SK-N-SH (cell line): ENCODE results near the gene DIO3. TPM values are rescaled to one million over a fixed set of nuclear protein-coding genes. Genes with fewer than 3 reads are reported as not detected.

Experiments
- CTCF ChIA-PET: fragments of 300-600, 350-600 bp; formaldehyde crosslinking; extraction: SDS; loops from one replicate; lab custom pipeline; 2021; lab: Yijun Ruan, JAX
- POLR2A ChIA-PET: fragments of 350-600 bp; sonication (Branson Sonifier 250); formaldehyde crosslinking; extraction: SDS; loops from one replicate; lab custom pipeline; 2020; ENCODE audit warnings: antibody characterized with exemption, inconsistent platforms; lab: Yijun Ruan, JAX
- DNase-seq: peaks from one replicate; pipeline ENCODE4 v3.0.0; 2012
- H2AFZ ChIP-seq: fragments of 200-600 bp; sonication (generic); 2 replicates; pipeline ENCODE4 v1.8.1; 2016; ENCODE audit warnings: antibody characterized with exemption, mild to moderate bottlenecking, low read depth
- H3F3A ChIP-seq: fragments of 200-600 bp; sonication (generic); replicated peaks from 2 replicates; pipeline ENCODE3; 2016; ENCODE audit warnings: antibody characterized with exemption, mild to moderate bottlenecking; ENCODE audit not compliant: insufficient read depth
- H3K27ac ChIP-seq, 2 experiments: fragments of 200-500 bp in 1 of 2; fragments of 200-600 bp in 1 of 2; sonication (Bioruptor generic) in 1 of 2; sonication (generic), shearing (Covaris generic) in 1 of 2; 2 replicates each; pipeline versions ENCODE4 v1.5.1 to v1.6.1; 2014 to 2016; ENCODE audit warnings: low read depth in 2 of 2, inconsistent platforms in 1 of 2, low read length in 1 of 2, mild to moderate bottlenecking in 1 of 2, mixed read lengths in 1 of 2
- H3K27me3 ChIP-seq: fragments of 200-600 bp; sonication (generic), shearing (Covaris generic); 2 replicates; pipeline ENCODE4 v1.6.1; 2016; ENCODE audit warnings: mixed run types; ENCODE audit not compliant: insufficient read depth
- H3K36me3 ChIP-seq, 2 experiments: fragments of 200-500 bp in 1 of 2; fragments of 200-600 bp in 1 of 2; sonication (Bioruptor generic) in 1 of 2; sonication (generic) in 1 of 2; replicated peaks in 1 of 2; 2 replicates each; pipeline versions ENCODE3 to v1.5.1; 2014 to 2016; ENCODE audit warnings: low read length in 1 of 2, mild to moderate bottlenecking in 1 of 2; ENCODE audit not compliant: insufficient read depth in 2 of 2, control insufficient read depth in 1 of 2
- H3K4me1 ChIP-seq, 2 experiments: fragments of 200-500 bp in 1 of 2; fragments of 200-600 bp in 1 of 2; sonication (Bioruptor generic) in 1 of 2; sonication (generic), shearing (Covaris generic) in 1 of 2; 2 replicates each; pipeline versions ENCODE4 v1.5.1 to v1.6.1; 2014 to 2016; ENCODE audit warnings: low read depth in 1 of 2, low read length in 1 of 2, mixed run types in 1 of 2; ENCODE audit not compliant: insufficient read depth in 2 of 2, control insufficient read depth in 1 of 2
- H3K4me2 ChIP-seq: fragments of 200-600 bp; sonication (generic), shearing (Covaris generic); 2 replicates; pipeline ENCODE4 v1.6.1; 2017; ENCODE audit warnings: mixed run types
- H3K4me3 ChIP-seq, 2 experiments: fragments of 200-500 bp in 1 of 2; fragments of 200-600 bp in 1 of 2; sonication (Bioruptor generic) in 1 of 2; sonication (generic), shearing (Covaris generic) in 1 of 2; 2 replicates each; pipeline versions ENCODE4 v1.5.1 to v1.8.1; 2014 to 2016; ENCODE audit warnings: low read depth in 2 of 2, inconsistent platforms in 1 of 2, low read length in 1 of 2, mild to moderate bottlenecking in 1 of 2, mixed read lengths in 1 of 2, moderate library complexity in 1 of 2
- H3K79me2 ChIP-seq: fragments of 200-600 bp; sonication (generic); 2 replicates; pipeline ENCODE4 v1.8.1; 2017; ENCODE audit warnings: mild to moderate bottlenecking; ENCODE audit not compliant: insufficient read depth
- H3K9ac ChIP-seq: fragments of 200-600 bp; sonication (generic); 2 replicates; pipeline ENCODE4 v1.6.1; 2017; ENCODE audit warnings: mixed run types
- H3K9me2 ChIP-seq: fragments of 200-600 bp; sonication (generic); 2 replicates; pipeline ENCODE4 v1.6.1; 2017; ENCODE audit warnings: mixed run types
- H3K9me3 ChIP-seq: fragments of 200-600 bp; sonication (generic); 2 replicates; pipeline ENCODE4 v1.6.1; 2017; ENCODE audit warnings: mixed run types, mild to moderate bottlenecking, moderate library complexity
- H4K20me1 ChIP-seq: fragments of 200-600 bp; sonication (generic); 2 replicates; pipeline ENCODE4 v1.6.1; 2017; ENCODE audit warnings: mild to moderate bottlenecking, mixed run types; ENCODE audit not compliant: insufficient read depth
- CTCF ChIP-seq: fragments of 200-600 bp; sonication (generic); IDR thresholded peaks from 2 replicates; pipeline ENCODE4 v1.6.1; 2017; ENCODE audit warnings: antibody characterized with exemption, mild to moderate bottlenecking, moderate library complexity
- EP300 ChIP-seq, 2 experiments: IDR thresholded peaks; 2 replicates each; pipeline versions ENCODE4 v1.4.0 to v1.6.1; 2012; ENCODE audit warnings: borderline replicate concordance in 1 of 2, low read depth in 1 of 2, low read length in 1 of 2
- EZH2phosphoT487 ChIP-seq: fragments of 200-600 bp; sonication (generic); IDR thresholded peaks from 2 replicates; pipeline ENCODE4 v1.6.1; 2017; ENCODE audit warnings: low read depth, mixed run types, mild to moderate bottlenecking, antibody characterized with exemption, moderate library complexity, borderline replicate concordance
- FOXJ3 ChIP-seq: sonication (generic); formaldehyde crosslinking; IDR thresholded peaks from 2 replicates; pipeline ENCODE4 v1.5.1; 2020; ENCODE audit warnings: mild to moderate bottlenecking, missing genetic modification reagents
- IRF3 ChIP-seq: fragments of 150-350 bp; IDR thresholded peaks from 2 replicates; pipeline ENCODE4 v1.6.1; 2016; ENCODE audit warnings: mild to moderate bottlenecking, low read depth, low read length
- JUND ChIP-seq: IDR thresholded peaks from 2 replicates; pipeline ENCODE4 v1.4.0; 2012
- MEF2A ChIP-seq: IDR thresholded peaks from 2 replicates; pipeline ENCODE4 v1.4.0; 2012; ENCODE audit warnings: low read depth, borderline replicate concordance
- MXI1 ChIP-seq: IDR thresholded peaks from 2 replicates; pipeline ENCODE4 v1.6.1; 2012; ENCODE audit warnings: mild to moderate bottlenecking, low read depth, low read length, improper control_type of control experiment
- NRF1 ChIP-seq: IDR thresholded peaks from 2 replicates; pipeline ENCODE4 v1.6.1; 2012; ENCODE audit warnings: low read depth, mild to moderate bottlenecking, low read length
- POLR2AphosphoS5 ChIP-seq: IDR thresholded peaks from 2 replicates; pipeline ENCODE4 v1.6.1; 2012; ENCODE audit warnings: low read depth, low read length
- RAD21 ChIP-seq: IDR thresholded peaks from 2 replicates; pipeline ENCODE4 v1.6.1; 2012; ENCODE audit warnings: mild to moderate bottlenecking, low read length
- RFX5 ChIP-seq: IDR thresholded peaks from 2 replicates; pipeline ENCODE4 v1.6.1; 2012; ENCODE audit warnings: mild to moderate bottlenecking, improper control_type of control experiment, low read length
- RXRA ChIP-seq: IDR thresholded peaks from 2 replicates; pipeline ENCODE4 v1.4.0; 2012; ENCODE audit warnings: low read depth, mild to moderate bottlenecking, borderline replicate concordance
- SMC3 ChIP-seq: IDR thresholded peaks from 2 replicates; pipeline ENCODE4 v1.6.1; 2012; ENCODE audit warnings: low read depth, low read length, improper control_type of control experiment
- TAF1 ChIP-seq: IDR thresholded peaks from 2 replicates; pipeline ENCODE4 v1.6.1; 2012; ENCODE audit warnings: low read depth, mild to moderate bottlenecking, low read length, moderate library complexity, borderline replicate concordance
- TCF12 ChIP-seq: IDR thresholded peaks from 2 replicates; pipeline ENCODE4 v1.4.0; 2012
- TEAD4 ChIP-seq: IDR thresholded peaks from 2 replicates; pipeline ENCODE4 v1.4.0; 2012; ENCODE audit warnings: mild to moderate bottlenecking, borderline replicate concordance; ENCODE audit not compliant: insufficient read depth
- YY1 ChIP-seq: IDR thresholded peaks from 2 replicates; pipeline ENCODE4 v1.4.0; 2012; ENCODE audit warnings: low read depth, mild to moderate bottlenecking
- ZBTB33 ChIP-seq: IDR thresholded peaks from 2 replicates; pipeline ENCODE4 v1.4.0; 2012; ENCODE audit warnings: low read depth, borderline replicate concordance
- WGBS: methylation state at CpG from one replicate; pipeline ENCODE4 v1.1.6; 2017; ENCODE audit warnings: low lambda C conversion rate; 5-methylcytosine and 5-hydroxymethylcytosine counted together
- polyA plus RNA-seq, 3 experiments: library from polyadenylated mRNA; depleted of rRNA; stranded (reverse); fragments of >200 nt; gene quantifications; 2 replicates each; pipeline ENCODE4 v1.2.3, GENCODE V29; 2012

The DIO3 gene
- polyA plus RNA-seq, 1 of the 3 experiments (the other 2 are of a cell fraction), result not detected

- no peak overlapping the region for H3K9ac ChIP-seq
- H3K9me3 ChIP-seq, result no peaks in the 10 kb centered on the region
- 61% methylated on average over 11 of the region's 11 CpGs for whole genome bisulfite sequencing
- no peak overlapping the region for H3K27ac ChIP-seq
- H3K79me2 ChIP-seq, result no peaks in the 10 kb centered on the region
- H3K36me3 ChIP-seq, result no peaks in the 10 kb centered on the region
- DNase-seq, result no peak
- POLR2A ChIA-PET, result no interaction called here
- H3K9me2 ChIP-seq, result no peaks in the 10 kb centered on the region
- TF ChIP-seq NRF1 (no peak), RFX5 (no peak), EZH2phosphoT487 (no peak), TEAD4 (no peak), MEF2A (no peak), IRF3 (no peak), EP300 (IDR thresholded peaks at IDR 0.05; ENCODE audit: borderline replicate concordance in 1 of 2, low read depth in 1 of 2, low read length in 1 of 2) (no peak), MXI1 (no peak), YY1 (no peak), ZBTB33 (no peak), JUND (no peak), TCF12 (no peak), SMC3 (no peak), POLR2AphosphoS5 (no peak), TAF1 (no peak), CTCF (no peak), FOXJ3 (CRISPR knock-in tag) (no peak), RAD21 (no peak), RXRA (no peak)
- H3K4me2 ChIP-seq, result no peak overlapping the region
- no peak overlapping the region for H3K4me3 ChIP-seq
- H3K27me3 ChIP-seq, result no peaks in the 10 kb centered on the region
- H2AFZ ChIP-seq, result no peak overlapping the region
- CTCF ChIA-PET, result interaction anchor here (1.0 to 2.5 kb wide), 3 partner anchors 21 to 346 kb away, joined by 3 to 6 read pairs (median 5); no protein-coding TSS in a partner anchor
- no peaks in the 10 kb centered on the region for H3F3A ChIP-seq
- H4K20me1 ChIP-seq, result no peaks in the 10 kb centered on the region
- H3K4me1 ChIP-seq, result peaks cover 0 to under 1% of the 10 kb centered on the region in 2 experiments; a peak in 1 of 4 replicates
Observed at GRCh38 chr14:101604935-101605780, 43.9 kb downstream of the DIO3 start.
